Coronary artery (tissue), 2 donors: ENCODE measurements around the gene GOLGA5.

ENCODE experiments used
- DNase-seq: peaks from one replicate; pipeline ENCODE4 v3.0.0-alpha.2; 2017; ENCODE audit warnings: low spot score
- H3K27ac ChIP-seq, 2 donors: fragments of 200-600 bp; sonication (generic); one replicate each; pipeline ENCODE4 v1.5.1; 2016 to 2019
- H3K4me3 ChIP-seq: fragments of 200-600 bp; sonication (generic); 2 replicates; pipeline ENCODE4 v1.5.1; 2016; ENCODE audit warnings: mild to moderate bottlenecking, moderate library complexity
- CTCF ChIP-seq: fragments of 200-600 bp; sonication (generic); IDR thresholded peaks from one replicate; pipeline ENCODE4 v1.5.1; 2019; ENCODE audit warnings: antibody characterized with exemption

Gene GOLGA5

GRCh38 chr14:92877757-92878431 is 83.8 kb downstream of the GOLGA5 start:
- no peak overlapping the region for H3K4me3 ChIP-seq
- DNase-seq: no peak
- H3K27ac ChIP-seq: no peak overlapping the region
- TF ChIP-seq CTCF: no peak

- Histone ChIP-seq H3K27ac (no peak overlapping the region), H3K4me3 (no peak overlapping the region)
- no peak for TF ChIP-seq CTCF
- DNase-seq: no peak
Measured at GRCh38 chr14:92880351-92880750, 86.2 kb downstream of the GOLGA5 start.

- DNase-seq: no peak
- TF ChIP-seq CTCF: no peak
- no peak overlapping the region for H3K27ac ChIP-seq
- H3K4me3 ChIP-seq: no peak overlapping the region
Measured at GRCh38 chr14:92880851-92881250, 86.7 kb downstream of the GOLGA5 start.

GRCh38 chr14:92883066-92883465 is 89.0 kb downstream of the GOLGA5 start:
- Histone ChIP-seq H3K4me3 (no peak overlapping the region), H3K27ac (no peak overlapping the region)
- no peak for TF ChIP-seq CTCF
- no peak for DNase-seq

GRCh38 chr14:92884410-92884809 is 90.3 kb downstream of the GOLGA5 start:
- Histone ChIP-seq H3K27ac (no peak overlapping the region), H3K4me3 (no peak overlapping the region)
- DNase-seq: no peak
- TF ChIP-seq CTCF: no peak

GRCh38 chr14:92885279-92886061 is 91.4 kb downstream of the GOLGA5 start:
- H3K27ac ChIP-seq: no peak overlapping the region
- no peak for TF ChIP-seq CTCF
- no peak overlapping the region for H3K4me3 ChIP-seq
- DNase-seq: no peak

- no peak for TF ChIP-seq CTCF
- Histone ChIP-seq H3K4me3 (no peak overlapping the region), H3K27ac (no peak overlapping the region)
- no peak for DNase-seq
Measured at GRCh38 chr14:92886337-92886736, 92.2 kb downstream of the GOLGA5 start.
